Left forelimb (tissue), 1 donor: ENCODE data around the gene ABLIM2.

Experiments used
- DNase-seq: peaks from one replicate; pipeline ENCODE4 v3.0.0-alpha.2; 2018; ENCODE audit warnings: low spot score

Gene ABLIM2

DNA sequence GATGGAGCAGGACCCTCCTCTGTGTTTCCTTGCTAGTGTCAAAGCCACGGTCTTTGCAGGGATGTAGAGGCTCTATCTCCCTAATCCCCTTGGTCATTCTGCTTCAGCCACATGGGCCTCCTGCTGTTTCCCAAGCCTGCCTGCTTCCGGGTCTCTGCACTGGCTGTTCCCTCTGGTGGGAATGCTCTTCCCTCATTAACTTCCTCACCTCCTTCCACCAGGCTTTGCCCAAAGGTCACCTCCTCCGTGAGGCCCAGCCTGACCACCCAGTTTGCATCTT is 56.6 kb downstream of the ABLIM2 start:
- no peak for DNase-seq

DNA sequence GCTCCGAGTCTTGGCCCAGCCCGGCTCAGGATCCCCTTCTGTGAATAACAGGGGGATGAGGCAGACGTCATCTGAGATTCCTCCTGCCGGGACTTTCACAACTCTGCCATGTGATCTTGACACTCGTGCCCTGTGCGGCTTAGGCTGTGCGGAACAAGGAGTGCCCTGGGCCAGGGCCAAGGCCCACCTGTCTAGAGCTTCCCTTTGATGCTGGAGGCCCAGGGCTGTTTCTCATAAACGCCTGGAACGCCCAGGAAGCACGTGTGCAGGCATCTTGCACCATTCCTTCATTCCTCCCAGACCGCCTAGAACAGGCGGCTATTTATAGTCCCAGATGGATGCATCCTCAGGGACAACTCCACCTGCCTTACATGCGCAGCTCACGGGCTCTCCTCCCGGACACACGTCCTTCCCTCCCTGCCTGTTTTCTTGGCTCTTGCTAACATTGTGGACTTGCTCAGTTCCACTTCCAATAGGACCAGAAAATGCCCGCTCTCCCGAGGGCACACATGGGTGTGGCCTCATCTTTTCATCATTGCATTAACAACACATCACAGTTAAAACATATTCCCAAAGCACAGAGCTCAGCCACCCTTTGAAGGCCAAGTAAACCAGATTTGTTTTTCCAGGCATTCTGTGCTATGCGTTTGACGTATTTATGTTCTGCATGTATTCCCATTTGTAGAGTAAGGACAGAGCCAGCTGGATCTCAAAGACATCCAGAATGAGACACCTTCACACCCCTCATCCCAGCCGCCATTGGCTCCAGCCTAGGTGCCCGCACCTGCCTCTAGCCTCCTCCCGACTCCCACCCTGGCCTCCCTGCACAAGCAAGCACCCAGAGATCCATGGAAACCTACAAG is 57.2 kb downstream of the ABLIM2 start:
- no peak for DNase-seq

DNA sequence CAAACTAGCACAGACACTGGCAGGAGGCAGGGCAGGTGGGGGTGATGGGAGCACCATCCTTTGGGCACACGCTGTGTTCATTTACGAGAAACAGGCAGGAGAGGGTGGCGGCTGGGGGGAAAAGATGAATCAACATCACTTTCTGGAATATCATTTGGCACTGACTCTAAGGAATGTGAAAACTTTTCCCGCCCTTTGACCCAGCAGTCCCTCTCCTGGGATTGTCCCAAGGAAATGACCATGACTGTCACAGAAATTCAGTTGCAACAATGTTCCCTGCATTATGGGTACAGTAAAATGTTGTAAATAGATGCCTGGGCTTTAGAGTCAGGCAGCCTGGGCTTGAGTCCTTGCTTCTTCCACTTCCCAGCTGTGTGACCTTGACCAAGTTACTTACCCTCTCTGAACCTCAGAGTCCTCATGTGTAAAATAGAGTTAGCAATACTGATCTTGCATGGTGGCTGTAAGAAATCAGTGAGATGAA is 58.6 kb downstream of the ABLIM2 start:
- no peak for DNase-seq

DNA sequence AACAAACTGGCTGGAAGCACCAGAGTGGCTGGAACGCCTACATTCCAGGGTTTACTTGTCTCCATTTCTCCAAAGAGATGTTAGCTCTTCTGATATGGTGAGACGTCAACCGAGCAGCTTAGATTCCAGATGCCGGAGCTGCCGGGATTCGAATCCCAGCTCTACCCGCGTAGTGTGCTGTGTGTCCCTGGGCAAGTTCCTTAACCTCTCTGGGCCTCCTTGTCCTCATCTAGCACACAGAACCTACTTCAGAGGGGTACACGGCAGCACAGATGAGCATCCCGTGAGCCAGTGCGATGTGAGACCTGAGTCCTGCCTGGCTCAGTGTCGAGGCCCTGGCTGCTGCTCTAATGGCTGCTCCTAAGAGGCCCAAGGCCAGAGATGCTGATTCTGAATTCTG is 60.1 kb downstream of the ABLIM2 start:
- no peak for DNase-seq

DNA sequence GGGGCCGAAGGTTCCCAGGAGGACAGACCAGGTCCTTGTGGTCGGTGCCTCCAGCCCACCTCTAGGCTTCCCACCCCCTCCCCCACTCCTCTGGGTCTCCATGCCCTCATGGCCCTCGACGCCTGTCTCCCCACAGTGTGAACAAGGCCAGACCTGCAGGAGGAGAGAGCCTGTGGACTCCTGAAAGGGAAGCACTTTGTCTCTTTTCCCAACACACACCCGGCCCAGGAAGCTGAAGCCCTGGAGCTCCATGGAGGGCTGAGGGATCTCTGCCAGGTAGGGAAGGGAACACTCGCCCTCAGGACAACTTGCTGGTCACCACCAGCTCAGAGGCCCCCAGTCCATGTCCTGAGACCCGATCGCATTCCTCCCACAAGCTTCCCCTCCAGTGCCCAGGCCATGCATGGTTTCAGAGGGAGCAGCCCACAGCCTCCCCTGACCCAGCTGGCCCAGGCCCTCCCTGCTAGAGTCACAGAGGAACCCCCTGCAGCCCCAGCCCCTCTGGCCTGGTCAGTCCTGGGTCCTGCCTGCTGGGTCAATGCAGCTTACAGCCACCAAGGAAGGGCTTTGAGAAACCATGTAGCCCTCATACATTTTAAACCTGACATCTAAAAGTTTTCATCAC is 60.8 kb downstream of the ABLIM2 start:
- DNase-seq = no peak

DNA sequence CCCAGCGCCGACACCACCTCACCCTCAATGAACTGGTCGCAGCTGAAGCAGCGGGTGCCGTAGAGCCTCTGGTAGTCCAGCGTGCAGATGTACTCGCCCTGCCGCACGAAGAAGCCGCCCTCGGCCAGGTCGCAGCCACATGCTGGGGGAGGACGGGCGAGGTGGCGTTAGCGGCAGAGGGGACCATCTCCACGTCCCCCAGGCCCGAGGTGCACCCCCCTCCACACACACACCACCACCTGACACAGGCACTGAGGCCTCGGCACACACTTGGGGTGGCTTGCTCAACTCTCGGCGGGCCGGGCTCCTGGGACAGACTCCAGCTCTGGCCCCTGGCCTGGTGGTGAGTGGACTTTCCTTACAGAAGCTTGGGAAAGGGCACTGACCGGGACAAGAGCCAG is 61.5 kb downstream of the ABLIM2 start:
- no peak for DNase-seq

DNA sequence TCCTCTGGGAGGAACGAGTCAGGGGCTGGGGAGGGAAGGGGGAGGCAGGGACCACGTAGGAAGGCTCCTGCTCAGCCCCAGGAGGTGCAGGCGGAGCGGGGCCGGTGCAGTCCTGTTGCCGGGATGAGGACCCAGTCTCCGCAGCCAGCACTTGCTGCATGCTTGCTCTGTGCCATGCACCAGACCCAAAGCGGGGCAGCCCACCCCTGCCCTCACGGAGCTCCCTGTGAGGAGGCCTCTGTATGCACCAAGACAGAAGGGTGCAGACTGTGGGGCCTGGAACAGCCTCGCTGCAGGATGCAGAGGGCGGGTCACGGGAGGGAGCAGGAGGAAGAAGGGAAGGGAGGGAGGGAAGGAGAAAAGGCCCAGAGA is 61.9 kb downstream of the ABLIM2 start:
- DNase-seq = no peak

DNA sequence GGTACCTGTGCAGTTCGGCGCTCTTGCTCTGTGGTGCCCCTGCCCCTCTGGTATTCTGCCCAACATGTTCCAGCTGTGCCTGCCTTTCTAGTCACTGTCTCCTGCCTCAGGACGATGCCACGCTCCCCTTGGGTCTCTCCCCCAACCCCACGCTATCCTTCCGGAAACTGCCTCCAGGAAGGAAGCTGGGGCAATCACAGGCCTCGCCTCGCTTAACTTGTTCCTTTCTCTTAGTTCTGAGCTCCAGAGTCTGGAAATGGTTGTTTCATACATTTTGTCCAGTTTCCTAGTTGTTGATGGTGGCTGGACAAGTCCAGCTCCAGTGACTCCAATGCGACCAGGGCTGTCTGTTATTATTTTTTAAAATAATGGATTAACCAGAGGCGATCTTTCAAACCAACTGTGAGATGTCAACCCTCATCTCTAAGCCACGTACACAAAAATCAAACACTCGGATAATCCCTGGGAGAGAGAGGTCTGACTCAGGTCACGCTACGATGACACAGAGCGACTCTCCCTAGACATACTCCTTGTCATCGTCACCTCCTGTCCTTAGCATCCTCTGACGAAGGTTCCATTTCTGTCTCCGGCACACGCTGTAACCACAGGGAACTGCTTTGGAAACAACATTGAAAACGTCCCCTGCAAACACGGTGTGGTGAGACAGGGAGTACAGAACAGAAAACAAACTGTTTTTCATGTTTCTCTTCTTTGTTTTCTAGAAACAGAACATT is 62.5 kb downstream of the ABLIM2 start:
- no peak for DNase-seq

DNA sequence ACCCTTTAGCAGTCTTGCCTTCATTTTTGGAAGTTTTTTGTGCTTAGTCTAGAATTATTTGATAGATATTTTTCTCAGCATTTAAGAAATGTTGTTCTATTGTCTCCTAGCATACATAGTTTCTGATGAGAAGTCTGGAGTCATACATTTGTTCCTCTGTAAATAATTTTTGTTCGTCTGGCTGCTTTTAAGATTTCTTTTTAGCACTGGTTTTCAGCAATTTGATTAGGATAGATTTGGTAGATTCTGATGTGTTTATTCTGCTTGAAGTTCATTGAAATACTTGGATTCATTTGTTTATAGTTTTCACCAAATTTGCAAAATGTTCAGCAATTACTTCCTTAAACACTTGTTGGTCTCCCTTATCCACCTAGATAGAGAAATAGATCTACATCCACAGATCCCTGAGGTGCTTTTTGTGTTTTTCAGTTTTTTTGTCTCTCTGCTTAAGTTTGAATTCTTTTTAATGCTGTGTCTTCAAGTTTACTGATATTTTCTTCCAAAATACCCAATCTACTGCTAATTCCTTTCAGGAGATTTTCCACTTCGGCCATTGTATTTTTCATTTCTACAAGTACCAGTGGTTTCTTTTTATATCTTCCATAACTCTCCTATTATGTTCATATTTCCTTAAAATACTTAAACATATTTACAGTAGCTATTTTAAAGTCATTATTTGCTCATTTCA is 64.9 kb downstream of the ABLIM2 start:
- no peak for DNase-seq

DNA sequence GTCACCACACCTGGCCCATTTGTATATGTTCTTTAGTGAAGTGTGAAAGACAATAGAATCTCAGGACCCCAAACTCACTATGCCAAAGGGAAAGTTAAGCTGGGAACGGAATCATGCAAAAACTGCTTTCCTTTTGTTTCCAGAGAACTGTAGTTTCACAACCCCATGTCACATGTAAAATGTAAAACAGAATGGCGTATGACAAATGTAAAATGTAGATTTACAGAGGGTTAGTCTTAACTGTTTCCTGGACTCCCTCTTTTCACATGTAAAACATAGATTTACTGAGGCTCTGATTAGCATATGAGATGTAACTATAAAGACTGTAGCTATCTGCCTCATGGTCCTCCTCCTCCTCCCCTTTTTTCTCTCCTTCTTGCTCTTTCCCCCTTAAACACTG is 66.3 kb downstream of the ABLIM2 start:
- DNase-seq = no peak

DNA sequence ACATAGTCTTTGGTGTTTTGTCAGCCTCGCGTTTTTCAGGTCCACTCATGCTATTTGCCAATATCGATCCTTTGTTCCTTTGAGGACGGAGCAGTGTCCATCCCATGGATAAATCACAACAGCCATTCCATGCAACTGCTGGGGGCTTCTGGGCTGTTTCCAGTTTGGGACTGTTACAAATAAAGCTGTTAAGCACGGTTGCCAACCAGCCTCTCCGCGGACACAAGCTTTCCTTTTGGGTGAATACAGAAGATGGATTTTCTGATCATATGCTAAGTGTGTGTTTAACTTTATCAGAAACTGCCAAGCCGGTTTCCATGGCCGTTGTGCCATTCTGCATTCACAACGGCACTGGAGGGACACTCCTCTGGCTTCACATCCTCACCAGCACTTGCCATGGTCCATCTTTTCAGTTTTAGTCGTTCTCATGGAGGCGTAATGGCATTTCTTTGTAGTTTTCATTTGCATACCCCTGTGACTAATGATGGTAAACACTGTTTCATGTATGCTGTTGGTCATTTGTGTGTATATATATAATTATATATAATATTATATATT is 67.8 kb downstream of the ABLIM2 start:
- no peak for DNase-seq

DNA sequence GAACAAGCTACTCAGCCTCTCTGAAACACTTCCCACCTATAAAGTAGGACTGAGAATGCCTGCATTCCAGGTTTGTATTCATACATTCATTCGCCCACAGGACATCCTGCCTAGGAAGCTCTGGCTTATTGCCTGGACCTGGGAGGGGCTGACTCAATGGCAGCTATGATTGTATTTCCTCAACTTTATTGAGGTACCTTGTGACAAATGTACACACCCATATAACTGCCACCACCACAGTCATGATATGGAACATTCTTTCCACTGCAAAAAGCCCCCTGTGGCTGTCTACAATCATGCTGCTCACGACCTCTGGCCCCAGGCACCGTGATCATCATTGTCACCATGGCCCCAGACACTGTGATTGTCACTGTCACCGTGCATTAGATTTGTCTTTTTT is 68.3 kb downstream of the ABLIM2 start:
- DNase-seq = no peak

DNA sequence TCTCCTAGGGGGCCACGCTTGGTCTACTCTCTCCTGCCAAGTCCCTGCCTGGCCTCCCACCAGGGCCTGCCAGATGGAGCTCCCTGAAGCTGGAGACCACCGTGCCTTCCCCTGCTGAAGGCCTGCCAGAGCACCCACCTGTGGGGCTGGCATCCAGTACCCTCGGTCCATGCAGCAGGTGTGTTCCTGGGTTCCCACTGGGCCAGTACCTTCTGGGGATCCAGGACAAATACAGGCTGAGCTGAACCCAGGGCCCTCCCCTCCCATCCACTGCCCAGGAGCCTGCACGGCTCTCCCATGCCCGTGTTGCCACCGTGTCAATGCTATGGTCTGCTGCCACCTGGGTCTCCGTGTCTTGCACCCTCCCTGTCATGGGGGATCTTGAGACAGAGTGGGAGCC is 68.8 kb downstream of the ABLIM2 start:
- no peak for DNase-seq

DNA sequence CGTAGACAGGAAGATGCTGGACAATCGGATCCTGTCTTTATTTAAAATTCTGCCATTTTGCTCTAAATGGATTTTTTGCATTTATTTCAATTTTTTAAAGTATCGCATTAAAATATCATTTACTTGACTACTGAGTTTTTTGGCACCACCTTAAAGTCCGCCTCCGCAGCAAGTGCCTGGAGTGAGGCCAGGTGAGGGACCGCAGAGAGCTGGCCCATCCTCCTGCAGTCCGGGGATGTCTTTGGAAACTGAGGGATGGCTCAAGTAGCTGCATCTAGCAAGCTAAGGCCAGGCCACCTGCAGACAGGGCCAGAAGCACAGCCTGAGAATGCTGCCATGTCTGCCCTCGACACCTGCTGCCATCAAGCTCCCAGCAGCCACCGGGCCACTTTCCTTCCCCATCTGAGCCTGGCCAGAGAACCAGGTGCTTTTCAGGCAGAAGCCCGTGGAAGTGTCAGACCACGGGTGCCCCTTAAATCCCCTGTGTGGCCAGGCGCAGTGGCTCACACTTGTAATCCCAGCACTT is 69.6 kb downstream of the ABLIM2 start:
- no peak for DNase-seq

DNA sequence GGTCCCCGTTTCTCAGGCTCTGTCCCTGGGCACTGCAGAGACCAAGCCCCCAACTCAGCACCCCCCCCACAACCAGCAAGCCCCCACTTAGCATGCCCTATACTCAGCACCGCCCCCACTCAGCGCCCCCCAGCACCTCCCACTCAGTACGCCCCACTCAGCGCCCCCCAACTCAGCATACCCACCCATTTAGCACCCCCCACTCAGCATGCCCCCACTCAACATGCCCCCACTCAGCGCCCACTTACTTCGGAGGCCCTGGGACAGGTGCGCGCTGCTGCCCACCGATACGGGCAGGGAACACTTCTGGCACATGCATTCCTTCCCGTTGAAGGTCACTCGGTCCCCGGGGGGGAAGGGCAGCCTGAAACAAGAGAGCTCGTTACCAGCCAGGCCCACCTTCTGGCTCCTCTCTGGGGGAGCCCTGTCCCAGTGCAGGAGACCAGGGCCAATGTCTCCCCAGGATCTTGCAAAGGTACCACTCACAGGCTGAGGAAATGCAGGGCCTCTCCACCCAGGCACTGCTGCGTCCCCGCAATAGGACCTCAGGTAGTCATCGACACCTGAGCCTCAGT is 70.6 kb downstream of the ABLIM2 start:
- no peak for DNase-seq

DNA sequence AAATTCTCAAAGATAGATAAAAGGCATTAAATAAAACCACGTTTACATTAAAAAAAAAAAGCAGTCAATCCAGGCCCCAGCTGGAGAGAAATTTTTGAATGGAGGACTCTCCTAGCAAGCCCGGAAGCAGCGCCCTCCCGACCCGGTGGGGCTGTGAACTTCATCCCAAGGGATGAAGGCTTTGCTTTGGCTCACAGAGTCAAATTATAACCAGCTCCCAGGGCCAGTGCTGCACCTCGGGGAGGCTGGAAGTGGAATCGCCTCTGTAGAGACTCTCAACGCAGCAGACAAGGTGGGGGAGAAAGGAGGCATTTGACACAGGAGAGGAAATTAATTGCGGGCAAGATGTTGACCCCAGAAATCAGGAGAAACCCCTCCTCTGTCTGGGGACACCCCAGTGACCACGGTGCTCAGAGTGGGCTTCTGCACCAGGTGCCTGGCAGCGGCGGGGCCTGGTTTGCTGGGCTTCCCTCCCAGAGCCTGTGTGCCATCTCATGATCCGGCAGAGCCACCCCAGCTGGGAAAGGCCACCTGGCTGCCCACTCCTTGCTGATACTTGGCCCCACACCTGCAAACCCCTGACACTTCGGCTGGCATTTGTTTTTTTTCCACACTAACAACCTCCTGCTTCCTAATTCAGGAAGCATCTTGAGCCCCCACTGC is 71.7 kb downstream of the ABLIM2 start:
- no peak for DNase-seq

DNA sequence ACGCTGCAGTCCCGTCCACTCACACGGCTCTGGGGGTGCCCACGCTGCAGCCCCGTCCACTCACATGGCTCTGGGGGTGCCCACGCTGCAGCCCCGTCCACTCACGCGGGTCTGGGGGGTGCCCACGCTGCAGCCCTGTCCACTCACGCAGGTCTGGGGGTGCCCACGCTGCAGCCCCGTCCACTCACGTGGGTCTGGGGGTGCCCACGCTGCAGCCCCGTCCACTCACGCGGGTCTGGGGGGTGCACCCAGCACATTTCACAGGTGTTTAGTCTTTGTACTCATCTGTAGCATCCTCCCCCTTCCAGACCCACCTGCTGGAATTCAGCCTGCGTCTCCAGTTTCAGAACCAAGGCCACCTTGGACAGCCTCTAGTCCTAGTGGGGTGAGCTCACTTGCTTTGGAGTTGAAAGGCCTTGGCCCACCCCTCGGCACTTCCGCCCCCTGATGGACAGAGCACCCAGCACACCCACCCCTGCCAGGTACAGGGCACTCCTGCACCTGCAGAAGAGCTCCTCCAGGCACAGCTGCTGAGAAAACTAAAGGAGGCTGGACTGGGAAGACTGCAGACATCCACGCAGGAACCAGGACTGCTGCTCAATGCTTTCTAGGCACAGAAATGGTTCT is 73.0 kb downstream of the ABLIM2 start:
- no peak for DNase-seq

DNA sequence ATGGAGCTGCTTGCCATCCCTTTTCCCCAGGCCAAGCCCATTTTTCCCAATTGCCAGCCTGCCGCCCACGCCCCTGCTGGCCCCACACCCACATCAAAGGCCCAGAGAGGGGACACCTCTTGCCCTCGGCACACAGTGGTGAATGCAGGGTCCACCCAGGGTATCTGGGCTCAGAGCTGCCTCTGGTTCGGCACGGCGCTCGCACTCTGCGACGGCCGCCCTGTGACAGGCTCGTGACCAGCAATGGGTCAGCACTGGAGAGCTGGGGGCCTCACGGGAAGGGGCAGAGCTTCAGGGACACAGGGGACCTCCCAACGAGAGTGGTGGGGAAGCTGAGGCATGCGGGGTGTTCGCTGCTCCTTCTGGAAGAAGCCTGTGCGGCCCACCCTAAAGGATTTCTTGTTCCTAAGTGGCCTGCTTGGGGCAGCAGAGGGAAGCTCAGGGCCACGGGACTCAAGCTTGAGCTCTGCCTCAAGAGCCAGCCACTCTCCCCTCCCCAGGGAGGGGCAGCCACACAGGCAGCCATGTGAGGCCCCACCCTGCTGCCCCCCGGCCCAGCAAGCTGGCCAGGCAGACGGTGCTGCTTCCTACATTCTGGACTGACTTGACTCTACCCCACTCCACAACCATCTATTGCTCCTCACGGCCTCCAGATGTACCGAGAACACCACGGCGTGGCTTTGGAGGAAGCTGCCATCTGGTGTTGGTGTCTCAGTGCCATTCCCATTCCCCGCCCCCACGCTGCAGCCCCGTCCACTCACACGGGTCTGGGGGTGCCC is 73.7 kb downstream of the ABLIM2 start:
- DNase-seq = no peak

DNA sequence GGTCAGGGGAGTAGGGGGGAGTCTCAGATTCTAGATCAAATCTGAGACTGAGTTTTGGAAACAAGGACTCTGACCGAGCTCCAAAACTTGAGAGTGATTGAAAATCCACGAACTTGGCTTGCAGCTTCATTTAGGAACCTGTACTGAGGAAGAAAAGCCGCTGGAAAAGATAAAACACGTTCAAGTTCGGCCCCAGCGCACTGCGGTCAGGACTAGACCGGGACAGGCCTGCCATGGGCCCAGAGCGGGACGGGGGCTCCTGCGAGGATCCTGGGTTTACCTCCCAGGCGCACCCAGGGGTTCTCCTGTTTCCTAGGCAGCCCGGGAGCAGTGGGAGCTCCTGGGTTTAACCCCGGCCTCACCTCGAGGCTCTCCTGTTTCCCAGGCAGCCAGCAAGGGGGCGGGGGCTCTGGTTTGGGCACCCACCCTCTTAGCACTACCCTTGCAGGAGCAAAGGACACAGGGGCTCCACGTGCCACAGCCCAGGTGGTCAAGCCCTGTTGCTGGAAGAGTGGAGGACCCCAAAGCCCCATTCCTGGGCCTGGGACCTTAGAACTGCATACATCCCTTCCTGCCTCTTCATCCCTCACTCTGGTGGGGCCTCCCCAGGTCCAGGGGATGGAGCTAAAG is 74.5 kb downstream of the ABLIM2 start:
- DNase-seq = no peak
